ENCODE data around the gene KIFBP.

KIFBP gene

GRCh38 chr10:69042838-69043237 lies 54.2 kb downstream of the KIFBP start:
- H3K4me3 ChIP-seq (ENCODE audit: low read depth in 1 of 2, low read length in 2 of 2): no peak overlapping the region
- no peak overlapping the region for H3K9ac ChIP-seq (ENCODE audit: low read length)
- no peaks in the 10 kb centered on the region for H3K36me3 ChIP-seq (ENCODE audit: insufficient read depth, low read length)
- H3K4me1 ChIP-seq (ENCODE audit: insufficient read depth, low read length): no peaks in the 10 kb centered on the region
- H3K27ac ChIP-seq (ENCODE audit: low read depth, low read length): no peak overlapping the region
- H3K9me3 ChIP-seq (ENCODE audit: low read length): no peaks in the 10 kb centered on the region
- no peaks in the 10 kb centered on the region for H3K27me3 ChIP-seq (ENCODE audit: control insufficient read depth in 1 of 2, insufficient read depth in 2 of 2, low read length in 2 of 2)

- Histone ChIP-seq H3K27me3 (ENCODE audit: control insufficient read depth in 1 of 2, insufficient read depth in 2 of 2, low read length in 2 of 2) (no peaks in the 10 kb centered on the region), H3K36me3 (ENCODE audit: insufficient read depth, low read length) (no peaks in the 10 kb centered on the region), H3K9me3 (ENCODE audit: low read length) (no peaks in the 10 kb centered on the region), H3K9ac (ENCODE audit: low read length) (no peak overlapping the region), H3K27ac (ENCODE audit: low read depth, low read length) (no peak overlapping the region), H3K4me1 (ENCODE audit: insufficient read depth, low read length) (no peaks in the 10 kb centered on the region), H3K4me3 (ENCODE audit: low read depth in 1 of 2, low read length in 2 of 2) (no peak overlapping the region)
These were observed 55.4 kb downstream of the KIFBP start for GRCh38 chr10:69043931-69044531.

GRCh38 chr10:69044546-69044945 lies 55.9 kb downstream of the KIFBP start:
- no peak overlapping the region for H3K4me3 ChIP-seq (ENCODE audit: low read depth in 1 of 2, low read length in 2 of 2)
- no peak overlapping the region for H3K27ac ChIP-seq (ENCODE audit: low read depth, low read length)
- H3K27me3 ChIP-seq (ENCODE audit: control insufficient read depth in 1 of 2, insufficient read depth in 2 of 2, low read length in 2 of 2): no peaks in the 10 kb centered on the region
- no peaks in the 10 kb centered on the region for H3K9me3 ChIP-seq (ENCODE audit: low read length)
- H3K4me1 ChIP-seq (ENCODE audit: insufficient read depth, low read length): no peaks in the 10 kb centered on the region
- H3K36me3 ChIP-seq (ENCODE audit: insufficient read depth, low read length): no peaks in the 10 kb centered on the region
- H3K9ac ChIP-seq (ENCODE audit: low read length): no peak overlapping the region

GRCh38 chr10:69045441-69046300 lies 57.1 kb downstream of the KIFBP start:
- Histone ChIP-seq H3K27me3 (ENCODE audit: control insufficient read depth in 1 of 2, insufficient read depth in 2 of 2, low read length in 2 of 2) (no peaks in the 10 kb centered on the region), H3K27ac (ENCODE audit: low read depth, low read length) (no peak overlapping the region), H3K4me1 (ENCODE audit: insufficient read depth, low read length) (no peaks in the 10 kb centered on the region), H3K9me3 (ENCODE audit: low read length) (no peaks in the 10 kb centered on the region), H3K36me3 (ENCODE audit: insufficient read depth, low read length) (no peaks in the 10 kb centered on the region), H3K4me3 (ENCODE audit: low read depth in 1 of 2, low read length in 2 of 2) (no peak overlapping the region), H3K9ac (ENCODE audit: low read length) (no peak overlapping the region)

- no peaks in the 10 kb centered on the region for H3K36me3 ChIP-seq (ENCODE audit: insufficient read depth, low read length)
- H3K27ac ChIP-seq (ENCODE audit: low read depth, low read length): no peak overlapping the region
- H3K9me3 ChIP-seq (ENCODE audit: low read length): no peaks in the 10 kb centered on the region
- no peaks in the 10 kb centered on the region for H3K4me1 ChIP-seq (ENCODE audit: insufficient read depth, low read length)
- H3K27me3 ChIP-seq (ENCODE audit: control insufficient read depth in 1 of 2, insufficient read depth in 2 of 2, low read length in 2 of 2): no peaks in the 10 kb centered on the region
- no peak overlapping the region for H3K9ac ChIP-seq (ENCODE audit: low read length)
- no peak overlapping the region for H3K4me3 ChIP-seq (ENCODE audit: low read depth in 1 of 2, low read length in 2 of 2)
These were observed 58.7 kb downstream of the KIFBP start for GRCh38 chr10:69047111-69047832.

GRCh38 chr10:69048103-69048502 lies 59.5 kb downstream of the KIFBP start:
- Histone ChIP-seq H3K4me1 (ENCODE audit: insufficient read depth, low read length) (no peaks in the 10 kb centered on the region), H3K4me3 (ENCODE audit: low read depth in 1 of 2, low read length in 2 of 2) (no peak overlapping the region), H3K27me3 (ENCODE audit: control insufficient read depth in 1 of 2, insufficient read depth in 2 of 2, low read length in 2 of 2) (no peaks in the 10 kb centered on the region), H3K36me3 (ENCODE audit: insufficient read depth, low read length) (no peaks in the 10 kb centered on the region), H3K9me3 (ENCODE audit: low read length) (no peaks in the 10 kb centered on the region), H3K27ac (ENCODE audit: low read depth, low read length) (no peak overlapping the region), H3K9ac (ENCODE audit: low read length) (no peak overlapping the region)

GRCh38 chr10:69049566-69049961 lies 61.0 kb downstream of the KIFBP start:
- no peaks in the 10 kb centered on the region for H3K4me1 ChIP-seq (ENCODE audit: insufficient read depth, low read length)
- no peaks in the 10 kb centered on the region for H3K36me3 ChIP-seq (ENCODE audit: insufficient read depth, low read length)
- H3K9me3 ChIP-seq (ENCODE audit: low read length): no peaks in the 10 kb centered on the region
- no peaks in the 10 kb centered on the region for H3K27me3 ChIP-seq (ENCODE audit: control insufficient read depth in 1 of 2, insufficient read depth in 2 of 2, low read length in 2 of 2)
- H3K9ac ChIP-seq (ENCODE audit: low read length): no peak overlapping the region
- no peak overlapping the region for H3K4me3 ChIP-seq (ENCODE audit: low read depth in 1 of 2, low read length in 2 of 2)
- no peak overlapping the region for H3K27ac ChIP-seq (ENCODE audit: low read depth, low read length)

- no peaks in the 10 kb centered on the region for H3K36me3 ChIP-seq (ENCODE audit: insufficient read depth, low read length)
- H3K9me3 ChIP-seq (ENCODE audit: low read length): no peaks in the 10 kb centered on the region
- no peaks in the 10 kb centered on the region for H3K4me1 ChIP-seq (ENCODE audit: insufficient read depth, low read length)
- no peak overlapping the region for H3K9ac ChIP-seq (ENCODE audit: low read length)
- H3K4me3 ChIP-seq (ENCODE audit: low read depth in 1 of 2, low read length in 2 of 2): no peak overlapping the region
- no peak overlapping the region for H3K27ac ChIP-seq (ENCODE audit: low read depth, low read length)
- no peaks in the 10 kb centered on the region for H3K27me3 ChIP-seq (ENCODE audit: control insufficient read depth in 1 of 2, insufficient read depth in 2 of 2, low read length in 2 of 2)
These were observed 62.7 kb downstream of the KIFBP start for GRCh38 chr10:69051303-69051702.

GRCh38 chr10:69051710-69052487 lies 63.3 kb downstream of the KIFBP start:
- no peaks in the 10 kb centered on the region for H3K9me3 ChIP-seq (ENCODE audit: low read length)
- no peak overlapping the region for H3K4me3 ChIP-seq (ENCODE audit: low read depth in 1 of 2, low read length in 2 of 2)
- H3K27me3 ChIP-seq (ENCODE audit: control insufficient read depth in 1 of 2, insufficient read depth in 2 of 2, low read length in 2 of 2): no peaks in the 10 kb centered on the region
- H3K27ac ChIP-seq (ENCODE audit: low read depth, low read length): no peak overlapping the region
- no peaks in the 10 kb centered on the region for H3K4me1 ChIP-seq (ENCODE audit: insufficient read depth, low read length)
- no peaks in the 10 kb centered on the region for H3K36me3 ChIP-seq (ENCODE audit: insufficient read depth, low read length)
- H3K9ac ChIP-seq (ENCODE audit: low read length): no peak overlapping the region

- no peaks in the 10 kb centered on the region for H3K36me3 ChIP-seq (ENCODE audit: insufficient read depth, low read length)
- H3K9ac ChIP-seq (ENCODE audit: low read length): no peak overlapping the region
- no peaks in the 10 kb centered on the region for H3K4me1 ChIP-seq (ENCODE audit: insufficient read depth, low read length)
- H3K9me3 ChIP-seq (ENCODE audit: low read length): no peaks in the 10 kb centered on the region
- H3K4me3 ChIP-seq (ENCODE audit: low read depth in 1 of 2, low read length in 2 of 2): no peak overlapping the region
- H3K27ac ChIP-seq (ENCODE audit: low read depth, low read length): no peak overlapping the region
- H3K27me3 ChIP-seq (ENCODE audit: control insufficient read depth in 1 of 2, insufficient read depth in 2 of 2, low read length in 2 of 2): no peaks in the 10 kb centered on the region
These were observed 64.1 kb downstream of the KIFBP start for GRCh38 chr10:69052736-69053135.

- H3K9me3 ChIP-seq (ENCODE audit: low read length): no peaks in the 10 kb centered on the region
- H3K27ac ChIP-seq (ENCODE audit: low read depth, low read length): no peak overlapping the region
- no peaks in the 10 kb centered on the region for H3K36me3 ChIP-seq (ENCODE audit: insufficient read depth, low read length)
- no peaks in the 10 kb centered on the region for H3K4me1 ChIP-seq (ENCODE audit: insufficient read depth, low read length)
- no peak overlapping the region for H3K4me3 ChIP-seq (ENCODE audit: low read depth in 1 of 2, low read length in 2 of 2)
- H3K27me3 ChIP-seq (ENCODE audit: control insufficient read depth in 1 of 2, insufficient read depth in 2 of 2, low read length in 2 of 2): no peaks in the 10 kb centered on the region
- no peak overlapping the region for H3K9ac ChIP-seq (ENCODE audit: low read length)
These were observed 66.6 kb downstream of the KIFBP start for GRCh38 chr10:69055241-69055640.
